Adrenal gland (tissue), 12 donors: ENCODE data around the gene TGFBRAP1. TPM values are rescaled to one million over a fixed set of nuclear protein-coding genes. Genes with fewer than 3 reads are reported as not detected.

ENCODE experiments used
- DNase-seq, 7 donors: peaks; one replicate each; pipeline ENCODE4 v3.0.0-alpha.2; 2019 to 2020
- H3K27ac ChIP-seq, 5 donors: fragments of 200-600 bp; sonication (generic) in 4 of 5; 1 replicate in 3 of 5; 2 replicates in 2 of 5; pipeline versions ENCODE4 v1.5.1 to v1.8.0; 2016 to 2020; ENCODE audit warnings: mild to moderate bottlenecking in 1 of 5
- H3K27me3 ChIP-seq: fragments of 200-600 bp; 2 replicates; pipeline ENCODE4 v1.8.0; 2021
- H3K36me3 ChIP-seq, 2 donors: fragments of 200-600 bp; replicated peaks in 1 of 2; 1 replicate in 1 of 2; 2 replicates in 1 of 2; pipeline versions ENCODE4 v1.5.1 to v1.8.0; 2018 to 2022
- H3K4me1 ChIP-seq, 2 donors: fragments of 200-600 bp; replicated peaks in 1 of 2; 1 replicate in 1 of 2; 2 replicates in 1 of 2; pipeline versions ENCODE4 v1.5.1 to v1.8.0; 2018 to 2021
- H3K4me3 ChIP-seq, 4 donors: fragments of 200-600 bp; sonication (generic) in 3 of 4; one replicate each; pipeline ENCODE4 v1.5.1; 2016 to 2018
- H3K9me3 ChIP-seq, 3 donors: fragments of 200-600 bp; sonication (generic) in 1 of 3; replicated peaks in 1 of 3; 1 replicate in 2 of 3; 2 replicates in 1 of 3; pipeline versions ENCODE4 v1.5.1 to v1.8.0; 2016 to 2021
- CTCF ChIP-seq, 6 experiments: fragments of 450-650 bp in 4 of 6; fragments of 200-600 bp in 2 of 6; sonication (generic) in 1 of 6; IDR thresholded peaks; 1 replicate in 5 of 6; 2 replicates in 1 of 6; pipeline versions ENCODE4 v1.5.1 to v1.8.0; 2016 to 2021; ENCODE audit warnings: antibody characterized with exemption in 6 of 6, mild to moderate bottlenecking in 2 of 6, moderate library complexity in 1 of 6
- POLR2A ChIP-seq, 2 donors: fragments of 450-650 bp; IDR thresholded peaks; one replicate each; pipeline ENCODE4 v1.6.1; 2017; ENCODE audit warnings: antibody characterized with exemption in 2 of 2, mild to moderate bottlenecking in 2 of 2, moderate library complexity in 1 of 2
- WGBS, 4 donors: extraction: QIAGEN DNeasy Blood & Tissue Kit in 2 of 4; methylation state at CpG; one replicate each; pipeline versions ENCODE4 v1.1.5 to v1.1.7; 2013 to 2017; 5-methylcytosine and 5-hydroxymethylcytosine counted together
- intact Hi-C, 2 donors: fragments of 100-400 bp; cut with DNase I; formaldehyde crosslinking; loops; one replicate each; pipeline versions ENCODE4 v1.14.1 to v1.15.0; 2022 to 2023
- polyA plus RNA-seq, 3 donors: library from polyadenylated mRNA; stranded (reverse); fragments of 200-250 nt in 2 of 3; fragments of 350-450 nt in 1 of 3; fragmentation: Illumina TruSeq in 1 of 3; extraction: RNeasy Lipid Tissue Mini Kit (QIAGEN cat#74804) in 1 of 3; gene quantifications; one replicate each; pipeline ENCODE4 v1.2.3, GENCODE V29; 2013 to 2014
- total RNA-seq, 9 donors: library from RNA; depleted of rRNA in 4 of 9; stranded (reverse); fragments of >200 nt in 4 of 9; fragments of 120-200 nt in 1 of 9; fragmentation: NEBNext Ultra II Directional in 1 of 9; extraction: Animal tissue kit (Norgen Biotek cat#: 25700) in 1 of 9; gene quantifications; one replicate each; pipeline versions ENCODE4 v1.1.0 to v1.2.4, GENCODE V29; 2013 to 2023
- donor health status: healthy with polysubstance abuse.
- donor health status: Bipolar disorder and iron deficiency.
- donor health status: DM: yes; HTN: yes; CAD: no.
- donor health status: DM: no; HTN: no; CAD: no.
- donor health status: DM: no; HTN: no; CAD: no.
- donor health status: DM: yes; HTN: yes; CAD: no.

The TGFBRAP1 gene
- total and polyA plus RNA-seq, 12 donors: 5.1 to 29.7 (median 22.3) TPM

- Histone ChIP-seq H3K4me3 (no peak overlapping the region), H3K9me3 (no peaks in the 10 kb centered on the region), H3K36me3 (no peaks in the 10 kb centered on the region), H3K27ac (no peak overlapping the region), H3K4me1 (peaks cover 0 to 10% of the 10 kb centered on the region in 2 donors), H3K27me3 (no peaks in the 10 kb centered on the region)
- DNase-seq: no peak
- no peak for TF ChIP-seq POLR2A (IDR thresholded peaks at IDR 0.05)
- no peak for TF ChIP-seq CTCF (IDR thresholded peaks at IDR 0.05)
- intact Hi-C loops: loop anchor here in 1 of 2 donors (5.0 kb wide), 1 partner anchor 114 kb away; no protein-coding TSS in a partner anchor
- 72 to 95% (median 81%) methylated on average over 3 of the region's 3 CpGs for WGBS, 4 donors
Measured at GRCh38 chr2:105231232-105231619, 98.3 kb downstream of the TGFBRAP1 start.

DNA sequence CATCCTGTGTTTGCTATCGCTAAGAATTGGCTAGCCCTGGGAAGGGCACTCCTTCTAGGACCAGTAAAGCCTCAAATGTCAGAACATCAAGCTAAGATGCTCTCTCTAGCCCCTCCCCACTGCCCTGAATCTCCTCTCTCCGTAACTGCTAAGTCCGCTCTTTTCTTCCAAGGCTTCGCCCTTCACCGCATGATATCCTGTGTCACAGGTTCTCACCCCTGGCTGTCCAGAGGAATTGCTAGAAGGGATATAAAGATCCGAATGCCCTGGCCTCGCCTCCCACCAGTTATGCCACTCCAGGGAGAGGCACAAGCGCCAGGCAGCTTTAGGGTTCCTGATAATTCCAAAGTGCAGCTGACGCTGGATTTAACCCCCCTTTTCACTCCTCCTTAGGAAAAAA lies 105.1 kb downstream of the TGFBRAP1 start:
- Histone ChIP-seq H3K36me3 (no peaks in the 10 kb centered on the region), H3K9me3 (no peaks in the 10 kb centered on the region), H3K27me3 (no peaks in the 10 kb centered on the region), H3K27ac (no peak overlapping the region), H3K4me1 (no peaks in the 10 kb centered on the region), H3K4me3 (no peak overlapping the region)
- TF ChIP-seq POLR2A (IDR thresholded peaks at IDR 0.05) (no peak), CTCF (IDR thresholded peaks at IDR 0.05) (no peak)
- DNase-seq: no peak
- intact Hi-C loops: no loop called here
- WGBS, 4 donors: 81 to 86% (median 82%) methylated on average over 9 of the region's 9 CpGs

- Histone ChIP-seq H3K27me3 (no peaks in the 10 kb centered on the region), H3K4me3 (no peak overlapping the region), H3K9me3 (no peaks in the 10 kb centered on the region), H3K4me1 (no peaks in the 10 kb centered on the region), H3K27ac (no peak overlapping the region), H3K36me3 (no peaks in the 10 kb centered on the region)
- no peak for DNase-seq
- 74 to 88% (median 85%) methylated on average over 3 of the region's 3 CpGs for WGBS, 4 donors
- TF ChIP-seq POLR2A (IDR thresholded peaks at IDR 0.05) (no peak), CTCF (IDR thresholded peaks at IDR 0.05) (no peak)
- intact Hi-C loops: no loop called here
Measured at GRCh38 chr2:105220604-105221003, 108.9 kb downstream of the TGFBRAP1 start.

DNA sequence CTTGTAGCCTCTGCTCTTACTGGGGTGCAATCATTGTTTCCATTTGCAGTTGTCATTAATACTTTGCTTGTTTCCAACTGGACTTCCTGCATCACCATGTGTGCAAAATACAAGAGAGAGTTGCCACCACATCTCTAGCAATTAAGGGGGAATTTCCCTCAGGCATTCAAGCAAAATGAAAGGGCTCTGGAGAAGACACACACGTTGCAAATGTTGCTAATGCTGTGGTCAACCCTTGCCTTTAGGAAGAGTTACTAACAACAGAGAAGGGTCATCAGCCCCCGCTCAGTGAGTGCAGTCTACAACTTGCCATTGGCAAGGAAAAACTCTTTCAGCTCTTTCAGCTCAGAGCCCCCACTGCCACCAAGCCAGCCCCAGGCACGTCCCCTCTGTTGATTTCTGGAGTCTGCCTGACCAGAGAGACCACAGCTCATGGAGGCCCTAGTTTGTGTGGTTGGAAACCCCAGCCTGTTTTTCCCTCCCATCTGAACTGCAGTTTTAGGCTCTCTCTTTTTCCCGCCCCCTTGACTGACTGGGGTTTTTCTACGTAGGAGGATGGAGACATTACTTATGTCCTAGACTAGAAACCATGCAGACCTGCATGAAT lies 113.8 kb downstream of the TGFBRAP1 start:
- Histone ChIP-seq H3K27ac (no peak overlapping the region), H3K36me3 (no peaks in the 10 kb centered on the region), H3K27me3 (no peaks in the 10 kb centered on the region), H3K4me3 (no peak overlapping the region), H3K4me1 (no peaks in the 10 kb centered on the region), H3K9me3 (no peaks in the 10 kb centered on the region)
- 58 to 76% (median 67%) methylated on average over 4 to 5 of the region's 5 CpGs for WGBS, 4 donors
- no peak for DNase-seq
- TF ChIP-seq CTCF (IDR thresholded peaks at IDR 0.05): no peak
- no peak for TF ChIP-seq POLR2A (IDR thresholded peaks at IDR 0.05)
- intact Hi-C loops: no loop called here

Other genes starting within 250 kb of the TGFBRAP1 start
- gene GPR45, start 88.0 kb downstream of the TGFBRAP1 start, total RNA-seq: under 1 TPM in 1 of 9 donors, not detected in 8; 0.14 TPM
- gene GPR45, start 88.0 kb downstream of the TGFBRAP1 start, polyA plus RNA-seq: not detected
- 10 to 100 TPM in 7 of 9 donors, 1 to 10 TPM in 2; 9.3 to 18.6 (median 15.8) TPM for gene C2orf49, start 7.8 kb upstream of the TGFBRAP1 start, total RNA-seq
- 10 to 100 TPM in 1 of 3 donors, 1 to 10 TPM in 2; 5.9 to 17.8 (median 7.4) TPM for gene C2orf49, start 7.8 kb upstream of the TGFBRAP1 start, polyA plus RNA-seq
- gene FHL2, start 69.3 kb upstream of the TGFBRAP1 start, total RNA-seq: 100 to 1,000 TPM in 6 of 9 donors, 10 to 100 TPM in 3; 41.2 to 213 (median 135) TPM
- gene FHL2, start 69.3 kb upstream of the TGFBRAP1 start, polyA plus RNA-seq: 10 to 100 TPM; 43.8 to 54.9 (median 50.8) TPM